Measurements from ENCODE around the gene RBMS3.

Gene RBMS3

GRCh38 chr3:29537889-29538609 is 257.2 kb downstream of the RBMS3 start:
- no peak for DNase-seq

- no peak for DNase-seq
Measured at GRCh38 chr3:29538610-29538958, 257.7 kb downstream of the RBMS3 start.

GRCh38 chr3:29540544-29540943 is 259.7 kb downstream of the RBMS3 start:
- DNase-seq = no peak

GRCh38 chr3:29544701-29545363 is 264.0 kb downstream of the RBMS3 start:
- no peak for DNase-seq

- DNase-seq = no peak
Measured at GRCh38 chr3:29545615-29546014, 264.7 kb downstream of the RBMS3 start.

- DNase-seq = no peak
Measured at GRCh38 chr3:29552051-29552450, 271.2 kb downstream of the RBMS3 start.

DNA sequence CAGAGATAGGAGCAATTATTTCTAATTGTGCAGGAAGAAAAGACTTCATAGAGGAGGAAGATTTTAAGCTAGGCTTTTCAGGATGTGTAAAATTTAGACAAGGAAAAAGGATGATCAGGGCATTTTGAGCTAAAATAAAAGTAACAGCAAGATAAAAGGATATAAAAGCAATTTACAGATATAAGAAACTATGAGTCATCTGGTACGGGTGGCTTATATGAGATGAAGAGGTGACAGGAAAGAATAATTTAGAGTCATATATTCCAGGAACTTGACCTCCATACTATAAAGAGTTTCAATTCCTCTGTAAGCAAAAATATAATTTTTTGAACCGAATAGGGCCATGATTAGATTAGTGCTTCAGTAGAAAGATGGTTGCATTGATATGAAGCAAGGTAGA is 273.7 kb downstream of the RBMS3 start:
- DNase-seq = no peak

DNA sequence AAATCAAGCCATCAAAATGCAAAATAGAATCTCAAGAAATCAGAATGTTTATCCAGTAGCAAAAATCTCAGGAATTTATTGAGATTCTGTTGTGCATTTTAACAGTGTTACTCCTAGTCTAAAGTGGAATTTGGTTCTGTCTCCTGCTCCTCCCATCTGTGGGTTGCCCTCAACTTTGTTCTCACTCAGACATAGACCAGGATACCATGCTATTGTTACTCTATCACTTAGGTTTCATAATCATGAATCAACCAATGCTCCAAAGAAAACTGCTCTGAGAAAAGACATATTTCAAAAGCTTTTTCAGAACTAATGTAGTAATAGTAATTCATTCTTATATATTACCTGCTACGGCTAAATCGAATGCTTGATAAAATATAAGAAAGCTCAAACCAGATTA is 274.7 kb downstream of the RBMS3 start:
- no peak for DNase-seq

- DNase-seq = no peak
Measured at GRCh38 chr3:29557186-29557585, 276.3 kb downstream of the RBMS3 start.

GRCh38 chr3:29557825-29558224 is 277.0 kb downstream of the RBMS3 start:
- DNase-seq = no peak

DNA sequence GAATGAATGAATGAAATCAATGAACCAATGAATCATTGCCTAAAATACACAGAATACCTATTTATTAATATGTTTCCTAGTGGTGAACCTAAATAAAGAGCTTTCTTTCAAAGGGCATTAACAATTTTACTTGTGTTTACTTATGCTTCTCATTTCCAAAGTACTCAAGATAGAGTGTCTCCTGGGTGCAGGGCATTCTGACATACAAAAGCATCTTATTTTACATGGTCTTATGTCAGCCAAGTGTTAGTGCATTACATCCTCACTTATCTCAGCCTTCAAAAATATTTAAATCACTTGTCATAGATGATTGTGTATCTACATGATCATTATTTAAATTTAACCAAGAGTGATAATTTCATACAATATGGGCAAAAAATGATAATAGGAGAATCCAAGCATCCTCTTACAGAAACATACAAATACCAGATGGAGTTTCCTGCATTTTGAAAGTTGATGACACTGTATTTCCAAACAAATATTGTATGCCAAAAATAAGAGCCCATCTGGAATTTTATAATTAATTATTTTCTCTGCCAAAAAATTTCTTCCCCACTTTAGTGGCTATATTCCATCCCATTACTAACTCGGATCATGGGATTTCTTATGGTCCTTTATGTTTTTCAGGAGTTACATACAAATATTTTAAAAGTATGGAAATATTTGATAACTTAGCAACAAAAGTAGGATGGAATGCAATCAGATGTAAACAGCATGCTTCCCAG is 279.0 kb downstream of the RBMS3 start:
- no peak for DNase-seq

DNA sequence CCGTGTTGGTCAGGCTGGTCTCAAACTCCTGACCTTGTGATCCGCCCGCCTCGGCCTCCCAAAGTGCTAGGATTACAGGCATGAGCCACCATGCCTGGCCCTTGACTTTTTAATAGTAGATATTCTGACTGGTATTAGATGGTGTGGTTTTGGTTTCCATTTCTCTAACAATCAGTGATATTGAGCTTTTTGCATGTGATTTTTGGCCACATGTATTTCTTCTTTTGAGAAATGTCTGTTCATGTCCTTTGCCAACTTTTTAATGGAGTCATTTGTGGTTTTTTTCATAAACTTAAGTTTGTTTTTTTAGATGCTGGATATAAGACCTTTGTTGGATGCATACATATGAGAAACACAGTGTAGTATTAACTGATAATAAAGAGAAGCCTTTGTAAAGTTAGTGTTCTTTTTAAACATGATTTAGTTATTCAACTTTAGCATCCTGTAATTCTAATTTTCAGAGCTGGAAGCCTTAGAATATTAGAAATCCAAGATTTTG is 280.8 kb downstream of the RBMS3 start:
- no peak for DNase-seq

DNA sequence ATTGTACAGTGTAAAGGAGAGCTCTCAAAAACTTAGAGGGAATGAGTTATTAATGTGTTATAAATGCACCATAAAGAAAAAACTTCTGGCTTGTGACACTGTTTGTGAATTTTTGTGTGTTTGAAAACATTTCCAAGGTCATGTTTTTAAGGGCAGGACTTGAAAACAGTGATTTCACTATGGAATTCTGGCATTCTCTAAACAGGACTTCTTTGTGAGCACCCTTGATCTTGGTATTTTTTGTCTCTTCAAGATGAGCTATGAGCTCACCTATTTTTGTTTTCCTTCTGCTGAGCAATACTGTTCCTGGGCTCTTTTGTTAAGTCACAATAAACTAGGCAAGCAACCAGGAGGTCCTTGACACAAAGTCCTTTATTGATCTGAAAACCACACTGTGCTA is 284.4 kb downstream of the RBMS3 start:
- DNase-seq = no peak

DNA sequence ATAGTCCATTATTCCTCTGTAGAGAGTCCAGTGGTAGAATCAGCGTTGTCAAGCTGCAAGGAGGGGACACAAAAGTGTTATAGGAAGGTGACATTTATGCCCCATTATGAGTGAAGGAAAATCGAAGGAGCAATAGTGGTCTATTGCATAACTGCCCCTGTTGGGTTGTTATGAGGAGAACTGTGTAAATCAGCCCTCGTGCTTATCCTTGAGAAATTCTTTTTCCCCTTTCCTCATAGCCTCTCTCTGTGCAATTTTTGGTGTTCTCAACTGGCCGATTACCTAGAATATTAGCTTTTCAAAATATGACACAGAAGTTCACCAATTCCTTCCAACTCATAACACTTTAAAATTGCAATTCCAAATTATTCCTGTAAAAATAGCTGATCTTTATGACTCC is 286.6 kb downstream of the RBMS3 start:
- DNase-seq = no peak

DNA sequence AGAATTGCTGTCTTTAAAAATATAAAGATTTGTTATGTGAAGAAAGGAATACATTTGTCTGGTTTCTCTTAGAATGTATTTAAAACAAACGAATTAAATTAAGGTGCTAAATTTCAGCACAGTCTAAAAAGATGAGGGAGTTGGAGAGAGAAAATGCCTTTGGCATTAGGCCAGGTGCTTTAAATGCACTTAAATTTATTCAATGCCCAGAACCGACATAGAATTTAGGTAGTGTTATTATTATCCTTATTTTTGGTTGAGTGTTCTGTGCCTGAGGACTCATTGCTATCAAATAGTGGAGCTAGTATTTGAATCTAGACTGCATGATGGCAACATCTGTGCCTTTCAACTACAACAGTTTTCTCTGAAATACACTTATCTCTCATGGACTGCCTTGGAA is 287.5 kb downstream of the RBMS3 start:
- DNase-seq = no peak

GRCh38 chr3:29576181-29576580 is 295.3 kb downstream of the RBMS3 start:
- no peak for DNase-seq

GRCh38 chr3:29576675-29577074 is 295.8 kb downstream of the RBMS3 start:
- DNase-seq = no peak

DNA sequence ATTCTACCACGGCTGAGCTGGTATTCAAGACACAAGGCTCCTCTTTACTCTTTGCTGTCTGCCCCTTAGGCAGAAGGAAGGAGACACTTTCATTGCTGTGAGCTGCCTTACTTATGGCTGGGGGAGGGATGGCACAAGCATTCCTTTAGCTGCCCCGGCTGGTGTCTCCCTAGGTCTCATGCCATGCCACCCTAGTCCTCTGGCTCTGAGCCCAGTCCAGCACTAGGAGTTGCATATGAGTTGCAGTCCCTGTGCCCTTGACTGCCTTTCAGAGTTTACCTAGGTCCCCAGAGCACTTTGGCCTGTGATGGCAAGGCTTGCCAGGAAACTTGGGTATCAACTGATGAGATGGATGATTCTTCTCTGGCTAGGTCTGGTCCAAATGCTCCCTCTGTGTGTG is 296.4 kb downstream of the RBMS3 start:
- DNase-seq = no peak

DNA sequence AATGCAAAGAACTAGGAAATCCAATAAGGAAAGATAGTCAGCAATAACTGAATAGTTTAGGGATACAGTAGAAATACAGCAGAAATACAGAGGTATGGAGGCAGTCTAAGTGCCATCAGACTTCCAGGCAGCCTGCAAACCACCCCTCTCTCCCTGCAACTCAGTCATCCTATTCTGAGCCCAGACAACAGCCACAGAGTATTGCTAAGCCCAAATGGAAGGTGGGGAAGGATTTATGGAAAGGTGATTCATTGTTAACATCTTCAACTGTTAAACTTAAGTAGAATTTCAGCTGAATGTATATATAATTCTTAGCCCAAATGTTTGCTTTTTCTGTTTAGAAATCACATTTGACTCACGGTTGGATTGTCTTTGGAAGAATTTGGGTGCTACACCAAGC is 300.4 kb downstream of the RBMS3 start:
- no peak for DNase-seq

- no peak for DNase-seq
Measured at GRCh38 chr3:29582273-29582672, 301.4 kb downstream of the RBMS3 start.

- DNase-seq = no peak
Measured at GRCh38 chr3:29583861-29584260, 303.0 kb downstream of the RBMS3 start.

DNA sequence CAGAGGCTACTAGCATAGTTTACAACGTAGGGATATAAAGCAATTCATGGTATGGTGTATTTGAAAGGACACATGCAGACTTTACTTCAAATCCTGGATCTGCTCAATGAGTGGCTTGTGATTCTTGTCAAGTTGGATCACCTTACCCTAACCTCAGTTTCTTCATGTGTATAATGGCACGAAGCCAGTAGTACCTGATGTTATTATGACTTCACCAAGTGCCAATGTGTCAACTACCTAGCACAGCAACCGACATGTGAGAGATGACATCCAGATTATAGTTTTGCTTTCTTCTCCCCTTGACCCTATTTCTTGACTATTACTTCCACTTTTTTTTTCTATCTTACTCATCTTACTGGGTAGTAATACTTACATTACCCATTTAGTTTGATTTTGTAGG is 304.5 kb downstream of the RBMS3 start:
- no peak for DNase-seq

DNA sequence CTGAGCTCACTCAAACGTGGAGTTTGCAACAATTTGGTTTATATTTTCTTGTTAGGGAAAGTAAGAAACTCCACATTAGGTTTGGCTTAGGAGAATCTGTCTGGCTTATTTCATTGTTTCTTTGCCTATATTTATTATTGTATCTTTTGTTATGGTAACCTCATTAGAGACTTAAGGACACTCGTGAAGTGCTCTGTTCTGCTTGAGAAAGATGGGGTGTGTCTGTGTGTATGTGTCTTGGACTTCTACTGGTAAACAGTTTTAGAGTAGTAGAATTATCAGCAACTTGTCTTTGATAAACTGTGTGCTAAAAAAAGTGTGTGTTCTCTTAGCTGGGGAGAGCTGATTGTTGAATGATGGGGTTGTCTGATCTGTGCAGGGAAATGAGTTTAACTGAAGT is 306.5 kb downstream of the RBMS3 start:
- no peak for DNase-seq

GRCh38 chr3:29590012-29590411 is 309.1 kb downstream of the RBMS3 start:
- no peak for DNase-seq

All from CD4-positive, alpha-beta T cell treated with Interleukin-17A for 4 hours (primary cell).